HG03103 (cell line): ENCODE measurements around the gene RAB3C.
A peak's percentile ranks its signal among the peaks of the same experiment; 100 is the strongest.
"Not testable (repeated sequence)": the region's sequence is repeated elsewhere in the genome, so short reads cannot be mapped to it uniquely, and the experiment has no call there.

Source experiments
- ATAC-seq: cut with Tn5 transposase; IDR thresholded peaks from one replicate; pipeline ENCODE4 v1.9.1; 2021; ENCODE audit warnings: low read depth; ENCODE audit not compliant: unreplicated experiment

Gene RAB3C, protein sequence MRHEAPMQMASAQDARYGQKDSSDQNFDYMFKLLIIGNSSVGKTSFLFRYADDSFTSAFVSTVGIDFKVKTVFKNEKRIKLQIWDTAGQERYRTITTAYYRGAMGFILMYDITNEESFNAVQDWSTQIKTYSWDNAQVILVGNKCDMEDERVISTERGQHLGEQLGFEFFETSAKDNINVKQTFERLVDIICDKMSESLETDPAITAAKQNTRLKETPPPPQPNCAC

DNA sequence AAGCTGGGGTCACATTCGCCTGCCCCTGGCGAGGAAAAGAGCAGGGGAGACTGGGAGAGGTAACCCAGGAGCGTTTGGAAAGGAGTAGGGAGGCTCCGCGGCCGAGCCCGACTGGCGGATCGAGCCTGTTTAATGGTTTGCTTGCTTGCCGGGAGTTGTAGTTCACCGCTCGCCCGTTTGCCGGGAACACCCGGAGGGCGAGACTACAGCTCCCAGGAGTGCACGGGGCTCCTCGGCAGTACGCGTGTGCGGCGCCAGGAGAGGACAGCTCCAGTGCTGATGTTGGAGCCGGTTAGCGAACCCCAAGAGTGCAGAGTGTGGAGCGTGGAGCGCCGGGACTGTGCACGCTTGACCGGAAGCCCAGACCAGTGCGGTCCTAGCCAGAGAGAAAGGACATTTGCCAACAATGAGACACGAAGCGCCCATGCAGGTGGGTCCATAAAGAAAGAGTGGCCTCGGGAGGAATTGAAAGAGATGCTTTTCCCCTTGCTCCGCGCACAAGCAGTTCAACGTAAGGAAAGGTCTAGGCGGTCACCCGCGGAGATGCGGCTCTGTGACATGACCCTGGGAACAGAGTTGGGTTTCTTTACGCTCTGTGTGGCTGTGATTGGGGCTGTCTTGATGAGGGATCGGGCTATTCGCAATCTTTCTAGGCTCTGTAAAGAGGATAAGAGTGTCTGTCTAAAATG, at the start of gene RAB3C:
RAB3C (plus strand) TSS at position 273 of the 689 bp plus-strand sequence; CDS start at position 407, 134 bp downstream.
- peak; percentile 100 for ATAC-seq

DNA sequence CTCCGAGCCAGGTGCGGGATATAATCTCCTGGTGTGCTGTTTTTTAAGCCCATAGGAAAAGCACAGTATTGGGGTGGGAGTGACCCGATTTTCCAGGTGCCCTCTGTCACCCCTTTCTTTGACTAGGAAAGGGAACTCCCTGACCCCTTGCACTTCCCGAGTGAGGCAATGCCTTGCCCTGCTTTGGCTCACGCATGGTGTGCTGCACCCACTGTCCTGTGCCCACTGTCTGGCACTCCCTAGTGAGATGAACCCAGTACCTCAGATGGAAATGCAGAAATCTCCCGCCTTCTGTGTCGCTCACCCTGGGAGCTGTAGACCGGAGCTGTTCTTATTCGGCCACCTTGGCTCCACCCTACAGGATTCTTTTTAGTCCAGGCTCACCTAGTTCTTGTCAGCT, 40.9 kb upstream of the RAB3C start:
- not testable (repeated sequence) for ATAC-seq

DNA sequence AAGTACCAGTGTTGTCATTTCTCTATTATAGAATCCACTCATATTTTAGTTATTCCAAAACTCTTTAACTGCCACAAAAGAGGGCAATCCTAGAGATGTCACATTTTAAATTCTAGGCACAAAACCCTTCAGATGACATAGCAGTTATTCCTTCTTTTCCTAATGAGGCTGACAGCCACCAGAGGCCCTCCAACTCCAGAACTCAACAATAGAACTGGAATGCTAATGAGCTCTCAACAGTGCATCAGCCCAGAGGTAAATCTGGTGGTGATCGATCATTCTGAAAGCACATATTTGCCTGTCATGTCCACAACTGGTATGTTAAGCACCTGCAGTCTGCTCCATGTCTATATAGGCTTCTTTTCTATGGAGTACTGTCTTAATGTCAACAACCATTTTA, 40.2 kb upstream of the RAB3C start:
- no peak for ATAC-seq

DNA sequence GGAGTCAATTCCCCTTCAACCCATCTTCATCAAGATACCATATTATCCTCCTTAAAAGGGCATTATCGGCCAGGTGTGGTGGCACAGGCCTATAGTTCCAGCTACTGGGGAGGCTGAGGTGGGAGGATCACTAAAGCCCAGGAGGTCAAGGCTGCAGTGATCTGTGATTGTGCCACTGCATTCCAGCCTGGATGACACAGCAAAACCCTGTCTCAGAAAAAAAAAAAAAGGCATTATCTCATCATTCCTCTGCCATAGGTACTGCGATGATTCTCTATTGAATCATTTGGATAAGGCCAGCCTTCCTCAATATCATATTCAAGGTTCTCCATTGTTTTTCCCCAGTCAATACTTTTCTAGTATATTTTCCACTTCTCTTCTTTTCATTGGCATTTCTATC, 39.2 kb upstream of the RAB3C start:
- ATAC-seq: no peak

DNA sequence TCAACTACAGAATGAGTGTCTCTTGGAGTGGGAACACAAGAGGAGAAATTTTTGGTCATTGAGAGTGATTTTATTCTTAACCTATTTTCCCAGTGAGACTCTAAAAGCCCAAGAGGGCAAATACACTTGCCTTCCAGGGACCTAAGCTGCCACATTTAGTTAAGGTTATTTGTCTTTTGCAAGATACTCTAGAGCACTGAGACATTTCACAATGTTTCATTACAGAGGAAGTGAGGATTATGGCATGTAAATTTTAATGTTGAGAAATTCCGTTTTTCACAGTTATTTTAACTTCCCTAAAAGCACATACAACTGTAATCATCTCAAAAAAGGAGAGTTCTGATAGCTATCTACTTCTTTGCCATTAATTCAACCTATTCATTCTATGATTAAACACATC, 38.7 kb upstream of the RAB3C start:
- no peak for ATAC-seq

DNA sequence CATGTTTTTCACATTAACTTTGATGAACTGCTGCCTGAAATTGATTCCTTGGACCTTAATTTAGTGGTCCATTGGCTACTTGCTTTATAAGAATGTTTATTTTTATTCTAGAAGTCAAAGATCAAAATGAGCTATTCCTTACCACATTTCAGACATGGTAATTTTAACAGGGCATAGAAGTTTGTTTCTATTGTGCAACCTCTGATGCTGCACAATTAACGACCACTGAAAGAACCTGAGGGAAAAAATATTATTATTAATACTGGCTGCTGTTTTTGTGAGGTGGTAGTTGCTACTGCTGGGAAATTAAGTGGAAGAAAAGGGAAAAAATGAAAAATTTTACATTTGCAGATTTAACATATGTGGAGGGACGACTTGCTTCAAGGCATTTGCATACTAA, 37.9 kb upstream of the RAB3C start:
- ATAC-seq: no peak

DNA sequence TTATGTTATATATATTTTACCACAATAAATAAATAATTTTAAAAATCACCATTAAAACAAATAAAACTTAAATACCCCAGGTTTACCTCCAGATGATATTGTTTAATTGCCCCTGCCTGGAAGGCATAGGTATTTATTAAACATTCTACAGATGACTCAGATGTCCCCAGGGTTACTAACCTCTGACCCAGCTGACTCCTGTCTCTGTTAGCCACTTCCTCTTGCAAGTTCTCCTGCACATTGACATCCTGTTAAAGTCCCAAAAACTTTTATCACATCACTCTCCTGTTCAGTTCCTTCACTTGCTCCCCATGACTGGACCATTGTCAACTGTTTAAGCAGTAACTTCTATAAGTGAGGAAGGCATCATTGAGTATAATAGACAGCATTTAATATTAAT, 37.0 kb upstream of the RAB3C start:
- ATAC-seq: peak; percentile 98

DNA sequence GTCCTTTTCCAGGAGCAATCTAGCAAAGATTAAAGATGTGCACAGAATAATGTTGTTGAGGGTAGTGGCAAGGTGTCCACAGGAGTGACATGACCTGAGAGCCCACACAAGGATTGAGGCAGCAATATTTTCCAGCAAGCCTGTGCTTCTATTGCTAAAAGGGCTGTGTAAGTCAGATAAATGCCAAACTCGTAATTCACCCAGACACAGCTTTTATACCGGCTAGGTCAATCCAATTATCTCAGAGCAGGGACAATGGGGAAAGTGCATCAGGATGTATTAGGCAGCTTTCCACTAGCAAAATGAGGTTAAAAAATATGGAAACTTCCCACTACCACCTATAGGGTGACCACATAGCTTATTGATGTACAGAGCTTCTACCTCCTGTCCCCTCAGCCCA, 34.8 kb upstream of the RAB3C start:
- no peak for ATAC-seq

DNA sequence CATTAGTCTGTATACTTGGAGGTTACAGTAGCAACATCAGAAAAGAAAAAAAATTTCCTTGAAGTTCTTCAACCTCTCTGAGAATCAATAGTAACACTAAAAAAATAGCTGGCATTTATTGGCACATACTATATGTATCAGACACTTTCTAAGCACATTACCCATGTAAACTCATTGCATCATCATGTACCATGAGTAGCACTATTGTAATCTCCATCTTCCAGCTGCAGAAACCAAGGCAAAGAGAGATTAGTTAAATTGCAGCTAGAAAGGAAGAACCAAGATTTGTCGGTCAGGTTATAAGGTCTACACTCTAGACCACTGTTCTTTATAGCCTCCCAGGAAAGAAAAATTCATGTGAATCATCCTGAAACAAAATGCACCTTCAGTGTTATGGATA, 31.4 kb upstream of the RAB3C start:
- ATAC-seq: no peak

DNA sequence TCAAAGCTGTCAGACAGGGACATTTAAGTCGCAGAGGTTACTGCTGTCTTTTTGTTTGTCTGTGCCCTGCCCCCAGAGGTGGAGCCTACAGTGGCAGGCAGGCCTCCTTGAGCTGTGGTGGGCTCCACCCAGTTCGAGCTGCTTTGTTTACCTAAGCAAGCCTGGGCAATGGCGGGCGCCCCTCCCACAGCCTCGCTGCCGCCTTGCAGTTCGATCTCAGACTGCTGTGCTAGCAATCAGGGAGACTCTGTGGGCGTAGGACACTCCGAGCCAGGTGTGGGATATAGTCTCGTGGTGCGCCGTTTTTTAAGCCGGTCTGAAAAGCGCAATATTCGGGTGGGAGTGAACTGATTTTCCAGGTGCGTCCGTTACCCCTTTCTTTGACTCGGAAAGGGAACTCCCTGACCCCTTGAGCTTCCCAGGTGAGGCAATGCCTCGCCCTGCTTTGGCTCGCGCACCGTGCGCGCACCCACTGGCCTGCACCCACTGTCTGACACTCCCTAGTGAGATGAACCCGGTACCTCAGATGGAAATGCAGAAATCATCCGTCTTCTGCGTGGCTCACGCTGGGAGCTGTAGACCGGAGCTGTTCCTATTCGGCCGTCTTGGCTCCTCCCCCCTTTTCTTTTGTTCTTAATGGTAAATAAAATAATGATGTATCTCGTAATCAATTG, 25.1 kb upstream of the RAB3C start:
- ATAC-seq: not testable (repeated sequence)

DNA sequence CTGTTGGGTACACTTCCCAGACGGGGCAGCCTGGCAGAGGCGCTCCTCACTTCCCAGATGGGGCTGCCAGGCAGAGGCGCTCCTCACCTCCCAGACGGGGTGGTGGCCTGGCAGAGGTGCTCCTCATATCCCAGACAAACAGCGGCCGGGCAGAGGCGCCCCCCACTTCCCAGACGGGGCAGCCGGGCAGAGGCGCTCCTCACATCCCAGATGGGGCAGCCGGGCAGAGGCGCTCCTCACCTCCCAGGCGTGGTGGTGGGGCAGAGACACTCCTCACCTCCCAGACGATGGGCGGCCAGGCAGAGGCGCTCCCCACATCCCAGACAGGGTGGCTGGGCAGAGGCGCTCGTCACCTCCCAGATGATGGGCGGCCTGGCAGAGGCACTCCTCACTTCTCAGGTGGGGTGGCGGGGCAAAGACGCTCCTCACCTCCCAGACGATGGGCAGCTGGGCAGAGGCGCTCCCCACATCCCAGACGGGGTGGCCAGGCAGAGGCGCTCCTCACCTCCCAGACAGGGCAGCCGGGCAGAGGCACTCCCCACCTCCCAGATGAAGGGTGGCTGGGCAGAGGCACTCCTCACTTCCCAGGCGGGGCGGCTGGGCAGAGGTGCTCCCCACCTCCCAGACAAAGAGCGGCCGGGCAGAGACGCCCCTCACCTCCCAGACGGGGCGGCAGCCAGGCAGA, 19.7 kb upstream of the RAB3C start:
- not testable (repeated sequence) for ATAC-seq

DNA sequence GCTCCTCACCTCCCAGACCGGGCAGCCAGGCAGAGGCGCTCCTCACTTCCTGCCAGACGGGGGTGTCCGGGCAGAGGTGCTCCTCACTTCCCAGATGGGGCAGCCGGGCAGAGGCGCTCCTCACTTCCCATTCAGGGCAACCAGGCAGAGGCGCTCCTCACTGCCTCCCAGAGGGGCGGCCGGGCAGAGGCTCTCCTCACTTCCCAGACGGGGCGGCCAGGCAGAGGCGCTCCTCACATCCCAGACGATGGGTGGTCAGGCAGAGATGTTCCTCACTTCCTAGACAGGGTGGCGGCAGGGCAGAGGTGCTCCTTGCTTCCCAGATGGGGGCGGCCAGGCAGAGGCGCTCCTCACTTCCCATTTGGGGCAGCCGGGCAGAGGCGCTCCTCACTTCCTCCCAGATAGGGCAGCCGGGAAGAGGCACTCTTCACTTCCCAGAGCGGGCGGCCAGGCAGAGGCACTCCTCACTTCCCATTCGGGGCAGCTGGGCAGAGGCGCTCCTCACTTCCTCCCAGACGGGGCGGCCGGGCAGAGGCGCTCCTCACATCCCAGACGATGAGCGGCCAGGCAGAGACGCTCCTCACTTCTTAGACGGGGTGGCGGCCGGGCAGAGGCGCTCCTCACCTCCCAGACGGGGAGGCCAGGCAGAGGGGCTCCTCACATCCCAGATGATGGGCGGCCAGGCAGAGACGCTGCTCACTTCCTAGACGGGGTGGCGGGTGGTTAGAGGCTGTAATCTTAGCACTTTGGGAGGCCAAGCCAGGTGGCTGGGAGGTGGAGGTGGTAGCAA, 18.6 kb upstream of the RAB3C start:
- not testable (repeated sequence) for ATAC-seq

DNA sequence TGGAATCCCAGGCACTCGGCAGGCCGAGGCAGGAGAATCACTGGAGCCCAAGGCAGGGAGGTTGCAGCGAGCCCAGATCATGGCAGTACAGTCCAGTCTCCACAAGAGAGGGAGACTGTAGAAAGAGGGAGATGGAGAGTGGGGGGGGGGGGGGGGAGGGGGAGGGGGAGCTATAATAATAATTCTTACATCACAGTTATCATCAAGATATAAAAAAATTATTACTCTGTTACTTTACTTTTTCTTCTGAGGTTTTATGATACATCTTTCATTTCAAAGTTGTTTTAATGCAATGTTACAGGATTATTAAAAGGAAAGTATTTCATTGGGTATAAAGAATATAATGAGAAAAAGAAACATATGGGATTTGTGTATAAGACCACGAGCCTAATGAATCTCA, 17.8 kb upstream of the RAB3C start:
- no peak for ATAC-seq

DNA sequence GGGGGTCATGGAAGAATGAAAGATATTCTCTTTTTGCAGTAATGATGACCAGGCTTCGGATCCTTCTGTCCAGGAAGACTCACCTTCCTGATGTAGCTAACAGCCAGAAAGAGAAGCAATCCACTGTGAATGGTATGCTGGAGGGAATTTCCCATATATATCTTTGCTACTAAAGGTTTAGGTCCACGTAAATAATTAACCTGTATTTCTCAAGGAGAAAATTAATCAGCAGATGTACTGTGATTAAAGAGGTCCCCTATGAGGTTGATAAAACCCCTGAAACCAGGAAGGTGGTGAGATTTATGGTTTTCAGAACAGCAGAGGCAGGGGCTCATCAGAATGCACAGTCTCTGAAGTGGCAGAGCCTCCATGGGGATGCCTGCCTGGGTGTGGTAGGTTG, 11.4 kb upstream of the RAB3C start:
- no peak for ATAC-seq

DNA sequence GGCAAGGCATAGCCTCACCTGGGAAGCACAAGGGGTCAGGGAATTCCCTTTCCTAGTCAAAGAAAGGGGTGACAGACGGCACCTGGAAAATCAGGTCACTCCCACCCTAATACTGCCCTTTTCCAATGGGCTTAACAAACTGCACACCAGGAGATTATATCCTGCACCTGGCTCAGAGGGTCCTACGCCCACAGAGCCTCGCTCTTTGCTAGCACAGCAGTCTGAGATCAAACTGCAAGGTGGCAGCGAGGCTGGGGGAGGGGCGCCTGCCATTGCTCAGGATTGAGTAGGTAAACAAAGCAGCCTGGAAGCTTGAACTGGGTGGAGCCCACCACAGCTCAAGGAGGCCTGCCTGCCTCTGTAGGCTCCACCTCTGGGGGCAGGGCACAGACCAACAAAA, 9.9 kb upstream of the RAB3C start:
- not testable (repeated sequence) for ATAC-seq

DNA sequence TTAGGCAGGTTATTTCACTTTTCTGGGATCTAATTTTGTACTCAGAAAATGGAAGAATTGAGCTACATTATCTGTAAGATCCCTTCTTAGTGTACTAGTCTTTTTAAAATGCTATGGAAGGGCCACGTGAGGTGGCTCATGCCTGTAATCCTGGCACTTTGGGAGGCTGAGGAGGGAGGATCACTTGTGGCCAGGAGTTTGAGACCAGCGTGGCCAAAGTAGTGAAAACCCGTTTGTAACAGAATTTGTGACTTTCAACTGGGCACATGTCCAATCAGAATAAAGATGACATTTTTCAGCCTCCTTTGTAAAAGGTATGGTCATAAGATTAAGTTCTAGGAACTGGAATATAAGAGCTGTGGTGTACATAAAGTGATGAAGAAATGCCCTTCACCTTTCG, 3.1 kb upstream of the RAB3C start:
- ATAC-seq: no peak

DNA sequence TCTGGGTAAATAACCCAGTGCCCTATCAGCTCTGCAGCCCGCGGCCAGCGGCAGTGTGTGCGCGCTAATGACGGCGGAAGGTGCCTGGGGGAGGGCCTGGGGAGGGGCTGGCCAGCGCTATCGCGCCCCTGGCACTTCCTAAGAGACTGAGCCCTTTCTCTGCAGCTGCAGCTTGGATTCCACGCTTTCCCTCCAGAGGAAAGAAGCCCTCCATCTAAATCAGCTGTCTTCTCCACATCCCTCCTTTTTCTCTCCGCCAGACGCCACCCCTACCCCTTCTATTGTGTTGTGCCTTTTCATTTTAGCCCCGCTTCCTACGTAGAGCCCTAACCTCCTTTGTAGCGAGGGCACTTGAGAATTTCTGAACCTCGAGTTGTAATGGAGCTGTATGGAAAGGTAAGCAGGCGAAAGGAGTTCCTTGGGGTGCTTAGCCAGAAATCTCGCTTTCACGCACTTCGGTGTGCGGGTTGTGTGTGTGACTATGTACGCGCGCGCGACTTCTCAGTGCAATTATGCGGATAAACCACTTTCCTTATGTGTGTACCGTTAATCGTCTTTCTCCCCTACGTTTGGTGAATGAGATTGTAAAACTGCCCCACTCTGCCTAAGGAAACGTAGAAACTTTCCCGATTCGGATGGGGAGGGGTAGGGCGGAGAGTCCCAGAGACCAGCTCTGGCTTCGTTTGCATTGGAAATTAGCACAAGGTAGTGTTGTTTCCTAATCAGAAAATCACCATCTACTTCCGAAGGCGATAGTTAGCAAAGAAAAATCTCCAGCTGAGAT, 664 bp upstream of the RAB3C start:
- ATAC-seq: peak; percentile 8

DNA sequence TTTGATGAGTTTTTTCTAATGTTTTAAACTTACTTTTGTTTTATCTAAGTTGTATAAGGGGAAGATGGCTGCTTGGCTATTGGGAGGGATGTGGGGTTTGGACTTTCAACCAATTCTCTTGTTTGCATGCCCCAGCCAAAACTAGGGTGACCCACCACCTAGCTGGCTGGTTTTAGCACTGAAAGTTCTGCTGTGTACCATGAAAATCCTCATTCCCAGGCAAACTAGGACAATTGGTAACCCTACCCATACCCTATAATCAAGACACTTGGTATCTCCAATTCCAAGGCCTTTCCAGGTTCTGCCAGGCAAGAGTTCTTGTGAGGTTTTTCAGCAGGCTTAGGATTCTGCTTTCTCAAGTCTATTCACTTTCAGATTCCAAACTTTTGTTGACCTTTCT, 13.1 kb downstream of the RAB3C start:
- ATAC-seq: no peak

DNA sequence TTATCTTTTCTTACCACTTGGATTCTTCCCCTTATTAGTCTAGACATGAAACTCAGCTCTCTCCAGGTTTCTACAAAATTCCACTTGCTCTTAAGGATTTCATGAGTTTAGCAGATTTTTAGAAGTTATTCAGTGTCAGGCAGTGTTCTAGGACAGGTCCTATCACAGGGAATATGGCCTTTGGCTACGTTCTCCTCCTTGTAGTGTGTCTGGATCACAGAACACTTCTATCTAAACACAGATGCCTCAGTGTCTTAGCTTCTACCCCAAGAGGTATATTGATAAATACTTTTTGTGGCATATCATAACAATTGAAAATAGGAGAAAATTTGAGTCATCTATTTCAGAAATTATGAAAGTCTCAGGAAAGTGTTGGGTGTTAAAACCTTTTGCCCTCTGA, 15.6 kb downstream of the RAB3C start:
- no peak for ATAC-seq

DNA sequence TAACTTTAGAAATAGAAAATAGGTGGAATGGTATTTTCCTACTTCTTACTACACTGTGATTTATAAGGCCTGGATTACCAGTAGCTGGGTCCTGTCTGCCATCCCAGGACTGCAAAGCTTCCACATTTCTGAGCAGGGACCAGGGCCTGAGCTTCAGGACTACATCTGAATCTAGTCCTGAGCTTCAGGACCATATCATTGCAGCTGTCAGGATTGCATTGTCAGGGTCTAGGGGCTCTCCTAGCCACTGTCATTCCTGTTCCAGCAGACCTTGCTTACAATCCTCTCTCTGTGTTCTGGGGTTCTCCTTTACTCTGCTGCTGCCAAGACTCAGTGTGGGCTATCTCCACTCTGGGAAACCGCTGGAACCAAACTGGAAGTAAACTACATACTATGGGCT, 16.3 kb downstream of the RAB3C start:
- ATAC-seq: no peak
